Fibroblast of lung (primary cell): ENCODE results near the gene NAIF1. TPM values are rescaled to one million over a fixed set of nuclear protein-coding genes. Genes with fewer than 3 reads are reported as not detected.

Experiments used
- DNase-seq, 2 donors: peaks; one replicate each; pipeline versions ENCODE4 v3.0.0 to v3.0.0-alpha.2; 2010; ENCODE audit warnings: low read depth in 2 of 2
- H2AFZ ChIP-seq: 2 replicates; pipeline ENCODE4 v1.5.1; 2012; ENCODE audit warnings: low read length, control low read depth, inconsistent platforms
- H3K27ac ChIP-seq: 2 replicates; pipeline ENCODE4 v1.5.1; 2011; ENCODE audit warnings: low read length, control low read depth; ENCODE audit not compliant: insufficient read depth
- H3K27me3 ChIP-seq: 2 replicates; pipeline ENCODE4 v1.5.1; 2011; ENCODE audit warnings: mild to moderate bottlenecking, low read length; ENCODE audit not compliant: control insufficient read depth, insufficient read depth
- H3K36me3 ChIP-seq: 2 replicates; pipeline ENCODE4 v1.5.1; 2011; ENCODE audit warnings: low read length; ENCODE audit not compliant: control insufficient read depth, insufficient read depth
- H3K4me1 ChIP-seq: 2 replicates; pipeline ENCODE4 v1.5.1; 2011; ENCODE audit warnings: low read length; ENCODE audit not compliant: control insufficient read depth, insufficient read depth; ENCODE audit errors: extremely low read depth
- H3K4me2 ChIP-seq: 2 replicates; pipeline ENCODE4 v1.5.1; 2011; ENCODE audit warnings: low read length, control low read depth; ENCODE audit not compliant: insufficient read depth; ENCODE audit errors: extremely low read depth
- H3K4me3 ChIP-seq, 4 experiments: fragments of 200-600 bp in 1 of 4; sonication (generic) in 1 of 4; replicated peaks in 1 of 4; 2 replicates each; pipeline ENCODE4 v1.5.1; 2011 to 2016; ENCODE audit warnings: low read length in 4 of 4, low read depth in 3 of 4, mild to moderate bottlenecking in 3 of 4, control low read depth in 2 of 4, inconsistent platforms in 1 of 4, mixed read lengths in 1 of 4; ENCODE audit not compliant: insufficient read depth in 1 of 4; ENCODE audit errors: control extremely low read depth in 1 of 4
- H3K79me2 ChIP-seq: 2 replicates; pipeline ENCODE4 v1.5.1; 2012; ENCODE audit warnings: mild to moderate bottlenecking, low read length, inconsistent platforms; ENCODE audit not compliant: control insufficient read depth, insufficient read depth
- H3K9ac ChIP-seq: 2 replicates; pipeline ENCODE4 v1.5.1; 2011; ENCODE audit warnings: mild to moderate bottlenecking, low read length, control low read depth; ENCODE audit not compliant: insufficient read depth
- H3K9me3 ChIP-seq: 2 replicates; pipeline ENCODE4 v1.5.1; 2012; ENCODE audit warnings: low read depth, low read length; ENCODE audit not compliant: control insufficient read depth, insufficient read depth
- H4K20me1 ChIP-seq: 2 replicates; pipeline ENCODE4 v1.5.1; 2011; ENCODE audit warnings: low read length; ENCODE audit not compliant: control insufficient read depth, insufficient read depth; ENCODE audit errors: extremely low read depth
- EZH2 ChIP-seq: IDR thresholded peaks from 2 replicates; pipeline ENCODE4 v1.5.1; 2012; ENCODE audit warnings: low read length, control low read depth, mild to moderate bottlenecking; ENCODE audit errors: missing control alignments
- polyA plus RNA-seq, 2 donors: library from polyadenylated mRNA; depleted of rRNA in 1 of 2; stranded (reverse) in 1 of 2; unstranded in 1 of 2; fragments of >200 nt; gene quantifications; 2 replicates each; pipeline ENCODE4 v1.2.1, GENCODE V29; 2011 to 2012; ENCODE audit warnings: missing spikeins in 1 of 2
- total RNA-seq: library from RNA; depleted of rRNA; stranded (reverse); fragments of >200 nt; gene quantifications from 2 replicates; pipeline ENCODE4 v1.2.1, GENCODE V29; 2014
- TF ChIP-seq, protein P1 (sequence below), 2 donors: IDR thresholded peaks in 1 of 2; conservative IDR thresholded peaks in 1 of 2; 1 replicate in 1 of 2; 2 replicates in 1 of 2; pipeline ENCODE4 v1.5.1; 2011 to 2012; ENCODE audit warnings: low read length in 2 of 2, control low read depth in 1 of 2, inconsistent platforms in 1 of 2, low read depth in 1 of 2, mild to moderate bottlenecking in 1 of 2

The NAIF1 gene
- total and polyA plus RNA-seq, 2 donors (not counting 1 experiment from before 2014, with no cell fraction given): 5.5 to 13.2 TPM

DNA sequence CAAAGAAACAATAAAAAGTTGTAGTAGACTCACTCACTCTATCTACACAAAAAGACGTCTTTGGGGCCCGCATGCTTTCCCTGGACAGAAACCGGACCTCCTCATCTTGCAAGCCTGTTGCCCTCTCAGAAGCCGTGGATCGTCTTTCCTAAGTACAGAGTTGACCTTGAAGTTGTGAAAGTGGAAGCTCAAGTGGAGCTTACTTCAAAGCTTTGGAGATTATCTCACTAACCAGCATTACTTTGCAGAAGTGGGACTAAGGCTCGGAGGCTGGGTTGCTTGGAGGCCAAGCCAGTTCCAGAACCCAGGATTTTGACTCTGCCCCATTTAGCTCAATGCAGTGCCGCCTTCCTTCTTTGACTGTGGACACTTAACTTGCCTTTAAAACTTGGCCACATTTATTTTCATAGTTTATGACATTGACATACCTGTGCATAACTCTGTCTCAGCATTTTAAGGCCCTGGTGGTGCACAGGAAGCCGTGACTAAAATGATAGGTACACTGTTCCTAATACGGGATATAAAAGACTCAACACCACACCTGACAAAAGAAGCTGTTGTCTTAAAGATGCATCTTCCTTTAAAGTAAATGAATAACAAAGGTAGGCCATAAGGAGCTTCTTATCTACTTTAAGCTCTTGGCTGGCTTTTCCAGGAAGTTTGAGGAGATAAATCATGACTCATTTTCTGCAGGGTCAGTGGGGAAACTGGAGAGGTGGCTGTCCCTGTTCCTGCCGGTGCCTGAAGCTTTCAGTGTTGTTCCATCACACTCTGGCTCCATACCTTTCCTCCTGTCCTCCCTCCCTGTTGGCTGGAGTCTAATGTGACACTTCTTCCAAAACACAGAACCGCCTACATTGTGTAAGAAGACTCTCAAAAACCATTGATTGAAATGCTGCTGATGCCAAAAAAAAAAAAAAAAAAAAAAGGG is 11.6 kb upstream of the NAIF1 start:
- Histone ChIP-seq H2AFZ (no peak overlapping the region), H3K4me1 (peaks cover 34% of the 10 kb centered on the region), H3K27ac (peak overlapping the region; percentile 14), H3K4me2 (peak overlapping the region; percentile 40), H3K9me3 (no peaks in the 10 kb centered on the region), H3K27me3 (no peaks in the 10 kb centered on the region), H3K4me3 (no peak overlapping the region), H3K9ac (no peak overlapping the region), H4K20me1 (no peaks in the 10 kb centered on the region), H3K36me3 (no peaks in the 10 kb centered on the region), H3K79me2 (peaks cover 55% of the 10 kb centered on the region)
- TF ChIP-seq EZH2: no peak
- TF ChIP-seq, protein P1, sequence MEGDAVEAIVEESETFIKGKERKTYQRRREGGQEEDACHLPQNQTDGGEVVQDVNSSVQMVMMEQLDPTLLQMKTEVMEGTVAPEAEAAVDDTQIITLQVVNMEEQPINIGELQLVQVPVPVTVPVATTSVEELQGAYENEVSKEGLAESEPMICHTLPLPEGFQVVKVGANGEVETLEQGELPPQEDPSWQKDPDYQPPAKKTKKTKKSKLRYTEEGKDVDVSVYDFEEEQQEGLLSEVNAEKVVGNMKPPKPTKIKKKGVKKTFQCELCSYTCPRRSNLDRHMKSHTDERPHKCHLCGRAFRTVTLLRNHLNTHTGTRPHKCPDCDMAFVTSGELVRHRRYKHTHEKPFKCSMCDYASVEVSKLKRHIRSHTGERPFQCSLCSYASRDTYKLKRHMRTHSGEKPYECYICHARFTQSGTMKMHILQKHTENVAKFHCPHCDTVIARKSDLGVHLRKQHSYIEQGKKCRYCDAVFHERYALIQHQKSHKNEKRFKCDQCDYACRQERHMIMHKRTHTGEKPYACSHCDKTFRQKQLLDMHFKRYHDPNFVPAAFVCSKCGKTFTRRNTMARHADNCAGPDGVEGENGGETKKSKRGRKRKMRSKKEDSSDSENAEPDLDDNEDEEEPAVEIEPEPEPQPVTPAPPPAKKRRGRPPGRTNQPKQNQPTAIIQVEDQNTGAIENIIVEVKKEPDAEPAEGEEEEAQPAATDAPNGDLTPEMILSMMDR (conservative IDR thresholded peaks at IDR 0.05 in 1 of 2, IDR thresholded peaks at IDR 0.05 in 1 of 2; ENCODE audit: low read depth in 1 of 2, low read length in 2 of 2): no peak
- DNase-seq: peak; percentile 39 to 65

DNA sequence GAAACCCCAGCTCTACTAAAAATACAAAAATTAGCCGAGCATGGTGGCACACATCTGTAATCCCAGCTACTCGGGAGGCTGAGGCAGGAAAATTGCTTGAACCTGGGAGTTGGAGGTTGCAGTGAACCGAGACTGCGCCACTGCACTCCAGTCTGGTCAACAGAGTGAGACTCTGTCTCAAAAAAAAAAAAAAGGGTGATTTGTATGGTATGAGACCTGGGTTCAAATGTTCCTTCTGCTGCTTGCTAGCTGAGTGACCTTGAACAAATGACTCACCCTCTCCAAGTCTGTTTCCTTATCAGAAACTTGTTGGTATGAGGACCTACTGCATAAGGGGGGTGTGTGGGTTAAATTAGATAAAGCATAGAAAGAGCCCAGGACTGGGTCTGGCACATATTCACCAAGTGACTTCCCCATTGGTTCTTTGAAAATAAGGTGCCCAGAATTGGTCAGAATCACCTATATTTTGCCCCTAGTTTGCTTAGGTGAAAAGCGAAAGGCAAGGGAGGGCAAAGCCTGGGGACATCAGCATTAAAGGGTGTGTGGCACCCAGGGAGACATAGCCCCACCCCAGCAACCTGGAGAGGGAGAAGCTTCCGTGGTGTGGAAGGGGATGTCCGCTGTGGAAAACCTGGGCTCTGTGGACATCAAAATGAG is 10.9 kb upstream of the NAIF1 start:
- H3K4me3 ChIP-seq: no peak overlapping the region
- no peaks in the 10 kb centered on the region for H3K27me3 ChIP-seq
- H3K9me3 ChIP-seq: no peaks in the 10 kb centered on the region
- H2AFZ ChIP-seq: no peak overlapping the region
- H3K79me2 ChIP-seq: peaks cover 56% of the 10 kb centered on the region
- peaks cover 38% of the 10 kb centered on the region for H3K4me1 ChIP-seq
- peak in 1 of 2 donors; percentile 25 for DNase-seq
- peak overlapping the region; percentile 12 for H3K27ac ChIP-seq
- H3K9ac ChIP-seq: no peak overlapping the region
- H4K20me1 ChIP-seq: no peaks in the 10 kb centered on the region
- no peaks in the 10 kb centered on the region for H3K36me3 ChIP-seq
- TF ChIP-seq EZH2: no peak
- TF ChIP-seq, protein P1 (conservative IDR thresholded peaks at IDR 0.05 in 1 of 2, IDR thresholded peaks at IDR 0.05 in 1 of 2; ENCODE audit: low read depth in 1 of 2, low read length in 2 of 2): no peak
- H3K4me2 ChIP-seq: no peak overlapping the region

DNA sequence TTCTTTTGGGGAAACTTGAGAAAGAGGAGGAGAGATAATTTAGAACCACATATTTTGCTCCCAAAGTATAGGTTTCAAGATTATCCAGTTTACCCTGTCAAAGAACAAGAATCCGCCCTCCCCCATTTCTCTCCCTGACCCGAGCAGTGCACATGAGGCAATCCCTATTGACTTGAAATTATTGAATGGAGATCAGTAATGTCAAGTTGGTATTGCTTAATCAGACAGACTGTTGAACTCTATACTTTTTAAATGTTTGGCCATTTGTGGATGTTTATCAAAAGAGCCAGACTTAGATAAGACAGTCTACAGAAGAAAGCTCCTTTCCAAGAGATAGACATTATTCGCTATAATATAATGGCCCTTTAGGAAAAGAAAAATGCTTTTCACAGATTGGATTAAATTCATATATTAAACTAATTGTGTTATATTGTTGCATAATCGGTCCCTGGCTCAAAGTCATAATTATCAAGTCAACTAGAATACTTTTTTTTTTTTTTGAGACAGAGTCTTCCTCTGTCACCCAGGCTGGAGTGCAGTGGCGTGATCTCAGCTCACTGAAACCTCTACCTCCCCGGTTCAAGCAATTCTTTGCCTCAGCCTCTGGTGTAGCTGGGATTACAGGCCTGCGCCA is 6.2 kb upstream of the NAIF1 start:
- H3K36me3 ChIP-seq: no peaks in the 10 kb centered on the region
- no peaks in the 10 kb centered on the region for H4K20me1 ChIP-seq
- peak overlapping the region in 1 of 4 experiments; percentile 25 for H3K4me3 ChIP-seq
- peaks cover 77% of the 10 kb centered on the region for H3K79me2 ChIP-seq
- peaks cover 21% of the 10 kb centered on the region for H3K4me1 ChIP-seq
- no peaks in the 10 kb centered on the region for H3K9me3 ChIP-seq
- H3K4me2 ChIP-seq: peak overlapping the region; percentile 73
- H2AFZ ChIP-seq: no peak overlapping the region
- DNase-seq: peak in 1 of 2 donors; percentile 80
- peak overlapping the region; percentile 74 for H3K27ac ChIP-seq
- no peak overlapping the region for H3K9ac ChIP-seq
- TF ChIP-seq, protein P1 (conservative IDR thresholded peaks at IDR 0.05 in 1 of 2, IDR thresholded peaks at IDR 0.05 in 1 of 2; ENCODE audit: low read depth in 1 of 2, low read length in 2 of 2): no peak
- no peak for TF ChIP-seq EZH2
- no peaks in the 10 kb centered on the region for H3K27me3 ChIP-seq
